Measurements from ENCODE around the gene VIPR1.

GRCh38 chr3:42513521-42513920 is 11.1 kb downstream of the VIPR1 start:
- TF ChIP-seq, protein P1, sequence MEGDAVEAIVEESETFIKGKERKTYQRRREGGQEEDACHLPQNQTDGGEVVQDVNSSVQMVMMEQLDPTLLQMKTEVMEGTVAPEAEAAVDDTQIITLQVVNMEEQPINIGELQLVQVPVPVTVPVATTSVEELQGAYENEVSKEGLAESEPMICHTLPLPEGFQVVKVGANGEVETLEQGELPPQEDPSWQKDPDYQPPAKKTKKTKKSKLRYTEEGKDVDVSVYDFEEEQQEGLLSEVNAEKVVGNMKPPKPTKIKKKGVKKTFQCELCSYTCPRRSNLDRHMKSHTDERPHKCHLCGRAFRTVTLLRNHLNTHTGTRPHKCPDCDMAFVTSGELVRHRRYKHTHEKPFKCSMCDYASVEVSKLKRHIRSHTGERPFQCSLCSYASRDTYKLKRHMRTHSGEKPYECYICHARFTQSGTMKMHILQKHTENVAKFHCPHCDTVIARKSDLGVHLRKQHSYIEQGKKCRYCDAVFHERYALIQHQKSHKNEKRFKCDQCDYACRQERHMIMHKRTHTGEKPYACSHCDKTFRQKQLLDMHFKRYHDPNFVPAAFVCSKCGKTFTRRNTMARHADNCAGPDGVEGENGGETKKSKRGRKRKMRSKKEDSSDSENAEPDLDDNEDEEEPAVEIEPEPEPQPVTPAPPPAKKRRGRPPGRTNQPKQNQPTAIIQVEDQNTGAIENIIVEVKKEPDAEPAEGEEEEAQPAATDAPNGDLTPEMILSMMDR (IDR thresholded peaks at IDR 0.05; ENCODE audit: low read depth, low read length, missing input control) = no peak
- TF ChIP-seq YY1 (IDR thresholded peaks at IDR 0.05) (no peak), JUND (IDR thresholded peaks at IDR 0.05) (no peak), SP1 (IDR thresholded peaks at IDR 0.05) (no peak), TAF1 (conservative IDR thresholded peaks at IDR 0.05) (no peak), GABPA (IDR thresholded peaks at IDR 0.05 in 1 of 2, conservative IDR thresholded peaks at IDR 0.05 in 1 of 2) (no peak), REST (IDR thresholded peaks at IDR 0.05) (no peak), EGR1 (IDR thresholded peaks at IDR 0.05; ENCODE audit: low read depth in 2 of 2) (no peak), RAD21 (IDR thresholded peaks at IDR 0.05) (no peak), ZBTB33 (IDR thresholded peaks at IDR 0.05) (no peak), FOXA1 (IDR thresholded peaks at IDR 0.05) (no peak)
- TF ChIP-seq, protein P2, sequence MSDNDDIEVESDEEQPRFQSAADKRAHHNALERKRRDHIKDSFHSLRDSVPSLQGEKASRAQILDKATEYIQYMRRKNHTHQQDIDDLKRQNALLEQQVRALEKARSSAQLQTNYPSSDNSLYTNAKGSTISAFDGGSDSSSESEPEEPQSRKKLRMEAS (IDR thresholded peaks at IDR 0.05) = no peak
- TF ChIP-seq, protein P3, sequence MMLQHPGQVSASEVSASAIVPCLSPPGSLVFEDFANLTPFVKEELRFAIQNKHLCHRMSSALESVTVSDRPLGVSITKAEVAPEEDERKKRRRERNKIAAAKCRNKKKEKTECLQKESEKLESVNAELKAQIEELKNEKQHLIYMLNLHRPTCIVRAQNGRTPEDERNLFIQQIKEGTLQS (IDR thresholded peaks at IDR 0.05) = no peak
